NCI-H2227 (cell line): Measurements from ENCODE around the gene GARNL3.

ENCODE experiments used
- DNase-seq: peaks from one replicate; lab custom pipeline; 2025; ENCODE audit not compliant: unreplicated experiment; lab: John Stamatoyannopoulos, UW

GARNL3 gene

DNA sequence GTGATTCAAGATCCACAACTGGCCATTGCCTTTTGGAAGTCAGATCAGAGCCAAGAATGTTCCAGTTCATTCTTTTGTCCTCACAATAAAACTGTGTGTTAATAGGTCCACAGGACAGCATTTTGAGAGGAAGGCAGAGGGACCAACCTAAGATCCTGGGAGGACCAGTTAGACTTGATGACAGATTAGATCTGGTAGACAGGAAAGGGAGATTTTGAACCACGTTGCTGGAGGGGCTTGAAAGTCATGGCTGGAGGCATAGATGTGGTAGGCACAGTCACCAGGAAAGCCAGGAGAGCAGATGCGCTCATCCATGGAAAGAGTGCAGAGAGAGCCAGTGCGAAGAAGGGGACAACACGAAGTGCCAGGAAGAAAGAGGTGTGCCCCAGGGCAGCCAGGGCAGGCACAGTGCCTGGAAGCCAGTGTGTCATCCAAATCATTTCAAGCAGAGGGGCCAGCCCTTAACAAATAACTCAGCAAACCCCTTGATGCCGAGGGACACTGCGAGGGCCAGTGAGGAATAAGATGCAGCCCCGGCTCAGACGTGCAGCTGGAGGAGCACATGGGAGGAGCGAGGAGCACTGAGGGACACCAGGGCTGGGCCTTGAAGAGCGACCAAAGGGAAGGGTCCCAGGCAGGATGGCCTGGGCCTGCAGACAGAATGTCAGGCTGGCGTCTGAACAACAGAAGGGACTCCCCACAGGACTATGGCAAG lies 119.6 kb downstream of the GARNL3 start:
- DNase-seq = no peak

DNA sequence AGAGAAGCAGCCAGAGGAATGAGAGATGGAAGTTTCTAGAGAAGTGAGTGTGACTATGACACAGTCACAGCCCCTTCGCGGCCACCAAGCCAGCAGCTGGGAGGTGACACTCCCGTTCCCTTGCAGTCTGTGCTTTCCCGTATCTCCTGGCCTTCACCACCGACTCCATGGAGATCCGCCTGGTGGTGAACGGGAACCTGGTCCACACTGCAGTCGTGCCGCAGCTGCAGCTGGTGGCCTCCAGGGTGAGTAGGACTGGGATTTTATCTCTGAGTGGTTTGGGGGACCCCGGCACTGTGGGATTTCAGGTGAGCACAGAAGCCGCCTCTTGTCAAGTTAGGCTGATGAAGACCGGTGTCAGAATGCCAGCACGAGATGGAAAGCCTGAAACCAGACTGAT lies 120.3 kb downstream of the GARNL3 start:
- no peak for DNase-seq

DNA sequence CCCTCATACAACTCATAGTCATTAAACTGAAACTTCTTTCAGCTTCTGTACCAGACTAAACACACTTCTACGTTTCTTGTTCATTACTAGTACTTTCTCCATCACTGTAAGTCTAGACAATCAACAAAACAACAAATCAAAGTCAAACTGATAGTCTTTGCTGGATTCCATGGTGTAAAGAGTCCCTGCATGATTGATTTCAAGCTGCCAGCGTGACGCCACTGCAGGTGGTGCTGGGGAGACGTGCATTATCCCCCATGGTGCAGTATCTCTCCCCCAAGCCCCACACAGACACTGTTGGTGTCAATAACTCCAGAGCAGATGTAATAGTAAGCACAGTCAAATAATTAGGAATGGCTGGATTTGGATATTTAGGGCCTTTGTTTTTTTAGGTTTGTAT lies 121.7 kb downstream of the GARNL3 start:
- no peak for DNase-seq

- DNase-seq = no peak
Observed at GRCh38 chr9:127386981-127387380, 122.4 kb downstream of the GARNL3 start.

GRCh38 chr9:127388037-127388855 lies 123.7 kb downstream of the GARNL3 start:
- DNase-seq = no peak

- DNase-seq = no peak
Observed at GRCh38 chr9:127388856-127389238, 124.3 kb downstream of the GARNL3 start.

DNA sequence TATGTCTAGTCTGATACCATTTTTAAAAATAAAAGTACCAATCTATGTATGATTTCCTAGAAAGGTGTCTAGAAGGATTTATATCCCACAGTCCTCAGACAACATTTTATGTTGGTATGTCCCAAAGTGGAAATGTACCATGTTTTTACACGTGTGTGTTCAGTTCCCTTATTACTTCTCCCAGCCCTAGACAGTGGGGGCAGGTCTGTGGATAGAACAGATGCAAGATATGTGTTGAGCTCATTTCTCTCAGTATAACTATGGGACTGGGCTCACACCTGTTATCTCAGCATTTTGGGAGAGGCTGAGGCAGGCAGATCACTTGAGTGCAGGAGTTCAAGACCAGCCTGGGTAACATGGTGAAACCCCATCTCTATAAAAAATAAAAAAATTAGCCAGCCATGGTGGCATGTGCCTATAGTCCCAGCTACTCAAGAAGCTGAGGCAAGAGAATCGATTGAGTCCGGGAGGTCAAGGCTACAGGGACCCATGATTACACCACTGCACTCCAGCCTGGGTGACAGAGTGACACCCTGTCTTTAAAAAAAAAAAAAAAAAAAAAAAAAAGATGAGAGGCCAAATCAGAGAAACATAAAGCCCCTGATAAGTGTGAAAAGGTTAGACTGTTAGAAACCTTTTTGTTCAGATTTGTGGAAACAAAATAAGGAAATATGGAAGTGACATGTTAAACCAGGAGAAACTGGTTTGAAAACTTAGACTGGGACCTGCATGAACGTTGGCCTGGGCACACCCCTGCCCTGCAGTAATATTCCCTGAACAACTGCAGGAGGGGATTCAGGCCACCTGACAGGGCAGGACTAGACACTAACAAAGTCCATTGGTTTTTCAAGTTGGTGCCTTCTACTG lies 125.0 kb downstream of the GARNL3 start:
- DNase-seq = no peak

GRCh38 chr9:127390248-127390545 lies 125.6 kb downstream of the GARNL3 start:
- DNase-seq = no peak

DNA sequence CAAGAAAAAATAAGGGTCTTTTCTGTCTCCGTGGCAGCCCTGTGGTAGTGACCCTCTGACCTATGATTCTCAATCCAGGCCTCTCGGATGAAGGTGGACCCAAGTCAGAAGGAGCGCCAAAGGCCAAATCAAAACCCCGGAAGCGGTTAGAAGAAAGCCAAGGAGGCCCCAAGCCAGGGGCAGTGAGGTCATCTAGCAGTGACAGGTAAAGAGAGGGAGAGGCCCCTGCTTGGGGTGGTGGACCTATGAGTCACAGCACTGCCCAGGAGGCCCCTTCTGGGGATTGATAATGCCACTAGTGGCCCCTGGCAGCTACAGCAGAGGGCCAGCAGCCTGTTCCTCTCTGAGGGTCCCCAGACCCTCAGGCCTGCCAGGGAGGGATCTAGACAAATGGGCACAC lies 126.0 kb downstream of the GARNL3 start:
- no peak for DNase-seq

DNA sequence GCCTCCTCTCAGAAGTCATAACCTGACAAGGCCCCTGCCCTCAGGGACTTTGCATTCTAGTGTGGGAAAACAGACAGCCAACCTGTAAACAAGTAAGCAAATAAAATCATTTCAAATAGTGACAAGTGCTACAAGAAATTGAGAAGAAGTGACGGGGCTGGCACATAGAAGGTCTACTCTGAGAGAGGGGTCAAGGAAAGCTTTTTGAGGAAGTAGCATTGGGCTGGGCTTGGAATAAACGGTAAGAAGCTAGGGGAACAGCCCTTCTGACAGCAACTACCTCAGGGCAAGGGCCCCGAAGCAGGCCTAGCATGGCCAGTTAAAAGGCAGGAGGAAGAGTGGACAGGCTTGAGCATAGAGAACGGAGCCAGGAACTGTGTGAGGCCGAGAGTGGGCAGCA lies 127.6 kb downstream of the GARNL3 start:
- DNase-seq = no peak

- DNase-seq = no peak
Observed at GRCh38 chr9:127392976-127393375, 128.4 kb downstream of the GARNL3 start.

- DNase-seq = no peak
Observed at GRCh38 chr9:127393645-127394044, 129.1 kb downstream of the GARNL3 start.

- no peak for DNase-seq
Observed at GRCh38 chr9:127395497-127396252, 131.1 kb downstream of the GARNL3 start.

DNA sequence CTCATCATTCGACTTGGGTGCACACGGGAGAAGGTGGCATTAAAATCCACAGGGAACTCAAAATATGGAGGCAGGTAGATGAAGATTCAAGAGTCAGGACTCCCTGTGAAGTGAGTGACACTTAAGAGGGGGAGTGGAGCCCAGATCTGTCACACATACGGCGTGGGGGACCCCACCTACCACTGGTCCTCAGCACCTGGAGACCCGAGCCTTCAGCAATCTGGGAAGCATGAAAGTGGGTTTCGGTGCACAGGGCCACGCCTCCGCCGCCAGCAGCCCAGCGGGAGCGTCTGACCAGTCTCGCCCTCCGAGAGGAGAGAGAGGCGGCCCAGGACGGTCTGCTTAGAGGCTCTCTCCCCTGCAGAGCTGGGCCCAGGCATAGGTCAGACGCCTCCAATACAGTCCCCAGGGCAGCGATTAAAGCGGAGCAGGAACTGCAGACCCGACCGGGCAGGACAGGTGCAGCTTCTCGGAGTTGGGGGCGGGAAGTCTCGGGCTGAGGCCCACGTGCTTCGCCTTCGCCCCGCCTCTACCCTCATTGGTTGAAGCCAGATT lies 131.8 kb downstream of the GARNL3 start:
- no peak for DNase-seq

DNA sequence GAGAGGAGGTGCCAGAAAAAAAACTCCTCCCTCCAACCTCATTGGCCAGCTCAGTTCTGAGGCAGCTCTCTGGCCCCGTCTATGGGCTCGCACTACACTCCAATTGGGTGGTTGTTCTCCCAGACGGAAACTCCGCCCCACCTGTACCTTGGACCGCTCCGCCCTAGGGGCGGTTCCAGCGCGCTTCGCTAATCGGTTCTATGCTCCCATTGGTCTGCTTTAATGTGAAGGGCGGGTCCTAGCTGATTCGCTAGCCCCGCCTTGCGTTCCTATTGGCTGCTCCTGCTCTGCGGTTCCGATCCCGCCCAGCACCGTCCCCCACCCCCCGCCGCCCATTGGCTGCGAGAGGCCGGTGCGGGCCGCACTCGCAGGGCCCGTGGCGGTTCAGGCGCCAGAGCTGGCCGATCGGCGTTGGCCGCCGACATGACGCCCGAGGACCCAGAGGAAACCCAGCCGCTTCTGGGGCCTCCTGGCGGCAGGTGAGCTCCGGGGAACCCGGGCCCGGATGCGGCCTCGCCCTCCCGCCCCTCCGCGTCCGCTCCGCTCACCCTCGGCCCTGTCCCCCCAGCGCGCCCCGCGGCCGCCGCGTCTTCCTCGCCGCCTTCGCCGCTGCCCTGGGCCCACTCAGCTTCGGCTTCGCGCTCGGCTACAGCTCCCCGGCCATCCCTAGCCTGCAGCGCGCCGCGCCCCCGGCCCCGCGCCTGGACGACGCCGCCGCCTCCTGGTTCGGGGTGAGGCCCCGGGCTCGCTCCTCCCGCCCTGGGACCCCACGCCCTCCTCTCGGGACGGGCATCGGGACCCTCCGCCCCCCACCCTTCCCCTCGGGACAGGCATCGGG lies 132.5 kb downstream of the GARNL3 start, which contains the start of gene SLC2A8:
Gene SLC2A8 (plus strand): TSS at position 362 of the 838 bp plus-strand sequence. CDS start 62 bp downstream, at position 424.
- DNase-seq = peak; percentile 98

- peak; percentile 52 for DNase-seq
Observed at GRCh38 chr9:127397646-127398274, 133.2 kb downstream of the GARNL3 start.

GRCh38 chr9:127398275-127398647 lies 133.7 kb downstream of the GARNL3 start:
- DNase-seq = no peak

DNA sequence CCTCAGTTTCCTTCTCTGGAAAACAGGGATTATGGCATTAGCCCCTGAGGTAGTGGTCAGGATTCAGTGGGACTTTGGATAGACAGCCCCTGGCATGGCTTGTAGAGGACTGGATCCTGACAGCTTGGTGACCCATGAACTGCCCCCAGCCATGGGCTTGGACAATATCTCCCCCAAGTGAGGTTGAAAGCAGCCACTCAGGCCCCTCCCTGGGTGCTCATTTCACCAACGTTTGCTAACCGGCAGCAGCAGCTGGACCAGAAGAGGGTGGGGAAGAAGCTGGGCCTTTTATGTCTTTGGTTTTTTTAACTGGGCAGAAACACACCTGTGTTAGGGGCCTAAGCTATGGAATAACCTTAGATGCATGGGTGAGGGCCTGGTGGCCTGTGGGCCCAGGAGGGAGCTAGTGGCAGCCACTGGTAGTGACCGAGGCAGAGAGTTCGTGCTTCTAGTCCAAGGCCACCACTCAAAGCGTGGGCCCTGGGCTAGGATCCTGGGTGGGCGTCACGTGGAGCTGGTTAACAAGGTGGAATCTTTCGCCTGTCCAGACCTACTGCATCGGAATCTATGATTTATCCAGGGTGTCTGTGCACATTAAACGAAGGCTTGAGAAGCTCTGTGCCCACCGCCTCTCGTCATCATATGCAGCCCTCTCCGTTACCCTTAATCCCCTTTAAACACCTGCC lies 134.3 kb downstream of the GARNL3 start:
- no peak for DNase-seq
